GM23338 (cell line): ENCODE data around the gene C20orf173. TPM values are rescaled to one million over a fixed set of nuclear protein-coding genes. Genes with fewer than 3 reads are reported as not detected.

ENCODE experiments used
- ATAC-seq: fragments of 200-7000 bp; cut with Tn5 transposase; 3 replicates; pipeline ENCODE4 v1.9.1; 2020
- DNase-seq: peaks from one replicate; pipeline ENCODE4 v3.0.0-alpha.2; 2015; ENCODE audit warnings: low spot score
- H2AFZ ChIP-seq: fragments of 200-600 bp; sonication (generic); 2 replicates; pipeline ENCODE4 v1.8.0; 2016; ENCODE audit warnings: antibody characterized with exemption, mild to moderate bottlenecking, moderate library complexity
- H3F3A ChIP-seq: fragments of 200-600 bp; sonication (generic); replicated peaks from 2 replicates; pipeline ENCODE4 v1.8.0; 2017; ENCODE audit warnings: antibody characterized with exemption, mixed run types, low read depth
- H3K27ac ChIP-seq: fragments of 200-600 bp; sonication (generic); 2 replicates; pipeline ENCODE4 v1.6.1; 2016; ENCODE audit warnings: low read depth
- H3K27me3 ChIP-seq: fragments of 200-600 bp; sonication (generic); 2 replicates; pipeline ENCODE4 v1.8.0; 2016; ENCODE audit warnings: mild to moderate bottlenecking, mixed run types, moderate library complexity; ENCODE audit not compliant: insufficient read depth
- H3K36me3 ChIP-seq: fragments of 200-600 bp; sonication (generic); 2 replicates; pipeline ENCODE4 v1.8.0; 2016; ENCODE audit warnings: mild to moderate bottlenecking; ENCODE audit not compliant: insufficient read depth
- H3K4me1 ChIP-seq: fragments of 200-600 bp; sonication (generic); 2 replicates; pipeline ENCODE4 v1.8.0; 2016; ENCODE audit warnings: mild to moderate bottlenecking, moderate library complexity; ENCODE audit not compliant: insufficient read depth
- H3K4me2 ChIP-seq: fragments of 200-600 bp; sonication (generic); 2 replicates; pipeline ENCODE4 v1.7.1; 2017; ENCODE audit warnings: mixed run types
- H3K4me3 ChIP-seq: fragments of 200-600 bp; sonication (generic); 2 replicates; pipeline ENCODE4 v1.6.1; 2016; ENCODE audit warnings: mixed run types
- H3K79me2 ChIP-seq: fragments of 200-600 bp; sonication (generic); replicated peaks from 2 replicates; pipeline ENCODE4 v1.8.0; 2017; ENCODE audit warnings: mild to moderate bottlenecking; ENCODE audit not compliant: insufficient read depth
- H3K9me2 ChIP-seq: fragments of 200-600 bp; sonication (generic); 2 replicates; pipeline ENCODE4 v1.8.0; 2017; ENCODE audit not compliant: insufficient read depth
- H4K20me1 ChIP-seq: fragments of 200-600 bp; sonication (generic); replicated peaks from 2 replicates; pipeline ENCODE4 v1.8.0; 2017; ENCODE audit warnings: mild to moderate bottlenecking; ENCODE audit not compliant: insufficient read depth
- H3K27ac Mint-ChIP-seq: 2 replicates; pipeline ENCODE4 v1.8.0; 2020; ENCODE audit warnings: inconsistent platforms, mild to moderate bottlenecking, moderate library complexity, mixed read lengths
- H3K27me3 Mint-ChIP-seq: 3 replicates; pipeline ENCODE4 v1.8.0; 2022; ENCODE audit warnings: low read depth, mild to moderate bottlenecking, moderate library complexity, mixed read lengths, inconsistent platforms; ENCODE audit not compliant: insufficient read depth, poor library complexity
- H3K36me3 Mint-ChIP-seq: 3 replicates; pipeline ENCODE4 v1.8.0; 2021; ENCODE audit warnings: low read depth, mild to moderate bottlenecking, inconsistent platforms, moderate library complexity, mixed read lengths
- H3K4me1 Mint-ChIP-seq: 3 replicates; pipeline ENCODE4 v1.8.0; 2020; ENCODE audit warnings: mild to moderate bottlenecking, inconsistent platforms, mixed read lengths
- H3K4me3 Mint-ChIP-seq: 3 replicates; pipeline ENCODE4 v1.8.0; 2021; ENCODE audit warnings: moderate library complexity, mild to moderate bottlenecking, inconsistent platforms, mixed read lengths
- H3K9me3 Mint-ChIP-seq: 3 replicates; pipeline ENCODE4 v1.8.0; 2020; ENCODE audit warnings: moderate library complexity, mild to moderate bottlenecking, inconsistent platforms, mixed read lengths
- CREB1 ChIP-seq: fragments of 250-450 bp; sonication (Bioruptor Pico); IDR thresholded peaks from 2 replicates; pipeline ENCODE4 v1.5.0; 2020; ENCODE audit warnings: low read depth, mild to moderate bottlenecking, moderate library complexity
- EZH2 ChIP-seq: fragments of 200-600 bp; sonication (generic); IDR thresholded peaks from one replicate; pipeline ENCODE4 v1.8.0; 2017; ENCODE audit warnings: antibody characterized with exemption, mild to moderate bottlenecking, low read depth; ENCODE audit not compliant: unreplicated experiment
- EZH2phosphoT487 ChIP-seq: fragments of 200-600 bp; sonication (generic); IDR thresholded peaks from one replicate; pipeline ENCODE4 v1.8.1; 2018; ENCODE audit warnings: antibody characterized with exemption; ENCODE audit not compliant: unreplicated experiment
- JUNB ChIP-seq: IDR thresholded peaks from one replicate; pipeline ENCODE4 v1.6.1; 2016; ENCODE audit warnings: antibody characterized with exemption; ENCODE audit not compliant: unreplicated experiment
- NANOG ChIP-seq: IDR thresholded peaks from 2 replicates; pipeline ENCODE4 v1.6.1; 2016; ENCODE audit warnings: antibody characterized with exemption, borderline replicate concordance
- POLR2AphosphoS5 ChIP-seq: IDR thresholded peaks from 2 replicates; pipeline ENCODE4 v1.6.1; 2016; ENCODE audit warnings: antibody characterized with exemption, low read depth
- STAT1 ChIP-seq: IDR thresholded peaks from one replicate; pipeline ENCODE4 v1.6.1; 2016; ENCODE audit warnings: antibody characterized with exemption; ENCODE audit not compliant: unreplicated experiment
- ZNF114 ChIP-seq: fragments of 250-450 bp; sonication (Bioruptor Pico); IDR thresholded peaks from 2 replicates; pipeline ENCODE4 v1.5.0; 2020; ENCODE audit warnings: mild to moderate bottlenecking, moderate library complexity
- ZNF331 ChIP-seq: fragments of 250-450 bp; sonication (Bioruptor Pico); IDR thresholded peaks from 2 replicates; pipeline ENCODE4 v1.5.0; 2020; ENCODE audit warnings: low read depth, mild to moderate bottlenecking, moderate library complexity
- polyA plus RNA-seq: library from polyadenylated mRNA; unstranded; fragments of >200 nt; fragmentation: Nextera tagmentation; extraction: Ambion mirVana; gene quantifications from 2 replicates; pipeline ENCODE4 v1.2.1, GENCODE V29; 2016
- total RNA-seq: library from RNA; depleted of rRNA; stranded (reverse); fragments of >200 nt; shearing (Covaris generic); gene quantifications from 2 replicates; pipeline ENCODE4 v1.2.3, GENCODE V29; 2014
- TF ChIP-seq, protein P1 (sequence below): IDR thresholded peaks from 2 replicates; pipeline ENCODE4 v1.6.1; 2016; ENCODE audit warnings: antibody characterized with exemption
- TF ChIP-seq, protein P2 (sequence below), 2 experiments: fragments of 200-600 bp in 1 of 2; sonication (generic) in 1 of 2; conservative IDR thresholded peaks; 2 replicates each; pipeline versions ENCODE4 v1.5.1 to v1.6.1; 2016 to 2017; ENCODE audit warnings: antibody characterized with exemption in 2 of 2, low read depth in 2 of 2, mild to moderate bottlenecking in 2 of 2, moderate library complexity in 1 of 2
- TF ChIP-seq, protein P3 (sequence below): fragments of 250-450 bp; sonication (Bioruptor Pico); IDR thresholded peaks from 2 replicates; pipeline ENCODE4 v1.5.0; 2020; ENCODE audit warnings: mild to moderate bottlenecking, moderate library complexity
- TF ChIP-seq, protein P4 (sequence below): IDR thresholded peaks from one replicate; pipeline ENCODE4 v1.6.1; 2018; ENCODE audit warnings: antibody characterized with exemption; ENCODE audit not compliant: unreplicated experiment

Gene C20orf173
- total and polyA plus RNA-seq, 2 experiments from 2014 or later, result not detected

DNA sequence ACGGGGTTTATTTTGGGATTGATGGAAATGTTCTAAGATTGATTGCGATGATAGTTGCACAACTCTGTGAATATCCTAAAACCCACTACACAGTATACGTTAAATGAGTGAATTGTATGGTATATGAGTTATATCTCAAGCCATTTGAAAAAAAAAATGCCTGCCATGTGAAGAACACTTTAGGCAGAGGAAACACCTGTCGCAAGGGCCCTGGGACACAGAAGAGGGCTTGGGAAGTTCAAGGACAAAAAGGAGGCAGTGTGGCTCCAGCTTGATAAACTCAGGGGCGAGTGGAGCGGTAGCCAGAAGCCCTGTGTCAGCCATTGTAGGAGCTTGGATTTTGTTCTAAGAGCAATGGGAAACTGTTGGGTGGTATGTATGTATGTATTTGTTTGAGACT, 37.1 kb downstream of the C20orf173 start:
- Mint-ChIP-seq H3K36me3 (peaks cover 64% of the 10 kb centered on the region), H3K4me1 (no peaks in the 10 kb centered on the region), H3K27me3 (peaks cover 6% of the 10 kb centered on the region), H3K9me3 (no peaks in the 10 kb centered on the region), H3K4me3 (no peak overlapping the region), H3K27ac (no peak overlapping the region)
- Histone ChIP-seq H3K36me3 (peaks cover 15% of the 10 kb centered on the region; the same call in 1 of the 2 replicates), H3K9me2 (no peaks in the 10 kb centered on the region), H3K4me1 (no peaks in the 10 kb centered on the region), H3K27ac (no peak overlapping the region), H3K79me2 (no peaks in the 10 kb centered on the region), H3K4me3 (no peak overlapping the region), H4K20me1 (no peaks in the 10 kb centered on the region), H3K27me3 (no peaks in the 10 kb centered on the region), H2AFZ (no peak overlapping the region), H3K4me2 (no peak overlapping the region), H3F3A (no peaks in the 10 kb centered on the region)
- DNase-seq (no peak), ATAC-seq (no peak)
- TF ChIP-seq, protein P1, sequence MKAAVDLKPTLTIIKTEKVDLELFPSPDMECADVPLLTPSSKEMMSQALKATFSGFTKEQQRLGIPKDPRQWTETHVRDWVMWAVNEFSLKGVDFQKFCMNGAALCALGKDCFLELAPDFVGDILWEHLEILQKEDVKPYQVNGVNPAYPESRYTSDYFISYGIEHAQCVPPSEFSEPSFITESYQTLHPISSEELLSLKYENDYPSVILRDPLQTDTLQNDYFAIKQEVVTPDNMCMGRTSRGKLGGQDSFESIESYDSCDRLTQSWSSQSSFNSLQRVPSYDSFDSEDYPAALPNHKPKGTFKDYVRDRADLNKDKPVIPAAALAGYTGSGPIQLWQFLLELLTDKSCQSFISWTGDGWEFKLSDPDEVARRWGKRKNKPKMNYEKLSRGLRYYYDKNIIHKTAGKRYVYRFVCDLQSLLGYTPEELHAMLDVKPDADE, result no peak
- TF ChIP-seq, protein P2, sequence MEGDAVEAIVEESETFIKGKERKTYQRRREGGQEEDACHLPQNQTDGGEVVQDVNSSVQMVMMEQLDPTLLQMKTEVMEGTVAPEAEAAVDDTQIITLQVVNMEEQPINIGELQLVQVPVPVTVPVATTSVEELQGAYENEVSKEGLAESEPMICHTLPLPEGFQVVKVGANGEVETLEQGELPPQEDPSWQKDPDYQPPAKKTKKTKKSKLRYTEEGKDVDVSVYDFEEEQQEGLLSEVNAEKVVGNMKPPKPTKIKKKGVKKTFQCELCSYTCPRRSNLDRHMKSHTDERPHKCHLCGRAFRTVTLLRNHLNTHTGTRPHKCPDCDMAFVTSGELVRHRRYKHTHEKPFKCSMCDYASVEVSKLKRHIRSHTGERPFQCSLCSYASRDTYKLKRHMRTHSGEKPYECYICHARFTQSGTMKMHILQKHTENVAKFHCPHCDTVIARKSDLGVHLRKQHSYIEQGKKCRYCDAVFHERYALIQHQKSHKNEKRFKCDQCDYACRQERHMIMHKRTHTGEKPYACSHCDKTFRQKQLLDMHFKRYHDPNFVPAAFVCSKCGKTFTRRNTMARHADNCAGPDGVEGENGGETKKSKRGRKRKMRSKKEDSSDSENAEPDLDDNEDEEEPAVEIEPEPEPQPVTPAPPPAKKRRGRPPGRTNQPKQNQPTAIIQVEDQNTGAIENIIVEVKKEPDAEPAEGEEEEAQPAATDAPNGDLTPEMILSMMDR (conservative IDR thresholded peaks at IDR 0.05; ENCODE audit: low read depth in 2 of 2), result no peak
- TF ChIP-seq, protein P3, sequence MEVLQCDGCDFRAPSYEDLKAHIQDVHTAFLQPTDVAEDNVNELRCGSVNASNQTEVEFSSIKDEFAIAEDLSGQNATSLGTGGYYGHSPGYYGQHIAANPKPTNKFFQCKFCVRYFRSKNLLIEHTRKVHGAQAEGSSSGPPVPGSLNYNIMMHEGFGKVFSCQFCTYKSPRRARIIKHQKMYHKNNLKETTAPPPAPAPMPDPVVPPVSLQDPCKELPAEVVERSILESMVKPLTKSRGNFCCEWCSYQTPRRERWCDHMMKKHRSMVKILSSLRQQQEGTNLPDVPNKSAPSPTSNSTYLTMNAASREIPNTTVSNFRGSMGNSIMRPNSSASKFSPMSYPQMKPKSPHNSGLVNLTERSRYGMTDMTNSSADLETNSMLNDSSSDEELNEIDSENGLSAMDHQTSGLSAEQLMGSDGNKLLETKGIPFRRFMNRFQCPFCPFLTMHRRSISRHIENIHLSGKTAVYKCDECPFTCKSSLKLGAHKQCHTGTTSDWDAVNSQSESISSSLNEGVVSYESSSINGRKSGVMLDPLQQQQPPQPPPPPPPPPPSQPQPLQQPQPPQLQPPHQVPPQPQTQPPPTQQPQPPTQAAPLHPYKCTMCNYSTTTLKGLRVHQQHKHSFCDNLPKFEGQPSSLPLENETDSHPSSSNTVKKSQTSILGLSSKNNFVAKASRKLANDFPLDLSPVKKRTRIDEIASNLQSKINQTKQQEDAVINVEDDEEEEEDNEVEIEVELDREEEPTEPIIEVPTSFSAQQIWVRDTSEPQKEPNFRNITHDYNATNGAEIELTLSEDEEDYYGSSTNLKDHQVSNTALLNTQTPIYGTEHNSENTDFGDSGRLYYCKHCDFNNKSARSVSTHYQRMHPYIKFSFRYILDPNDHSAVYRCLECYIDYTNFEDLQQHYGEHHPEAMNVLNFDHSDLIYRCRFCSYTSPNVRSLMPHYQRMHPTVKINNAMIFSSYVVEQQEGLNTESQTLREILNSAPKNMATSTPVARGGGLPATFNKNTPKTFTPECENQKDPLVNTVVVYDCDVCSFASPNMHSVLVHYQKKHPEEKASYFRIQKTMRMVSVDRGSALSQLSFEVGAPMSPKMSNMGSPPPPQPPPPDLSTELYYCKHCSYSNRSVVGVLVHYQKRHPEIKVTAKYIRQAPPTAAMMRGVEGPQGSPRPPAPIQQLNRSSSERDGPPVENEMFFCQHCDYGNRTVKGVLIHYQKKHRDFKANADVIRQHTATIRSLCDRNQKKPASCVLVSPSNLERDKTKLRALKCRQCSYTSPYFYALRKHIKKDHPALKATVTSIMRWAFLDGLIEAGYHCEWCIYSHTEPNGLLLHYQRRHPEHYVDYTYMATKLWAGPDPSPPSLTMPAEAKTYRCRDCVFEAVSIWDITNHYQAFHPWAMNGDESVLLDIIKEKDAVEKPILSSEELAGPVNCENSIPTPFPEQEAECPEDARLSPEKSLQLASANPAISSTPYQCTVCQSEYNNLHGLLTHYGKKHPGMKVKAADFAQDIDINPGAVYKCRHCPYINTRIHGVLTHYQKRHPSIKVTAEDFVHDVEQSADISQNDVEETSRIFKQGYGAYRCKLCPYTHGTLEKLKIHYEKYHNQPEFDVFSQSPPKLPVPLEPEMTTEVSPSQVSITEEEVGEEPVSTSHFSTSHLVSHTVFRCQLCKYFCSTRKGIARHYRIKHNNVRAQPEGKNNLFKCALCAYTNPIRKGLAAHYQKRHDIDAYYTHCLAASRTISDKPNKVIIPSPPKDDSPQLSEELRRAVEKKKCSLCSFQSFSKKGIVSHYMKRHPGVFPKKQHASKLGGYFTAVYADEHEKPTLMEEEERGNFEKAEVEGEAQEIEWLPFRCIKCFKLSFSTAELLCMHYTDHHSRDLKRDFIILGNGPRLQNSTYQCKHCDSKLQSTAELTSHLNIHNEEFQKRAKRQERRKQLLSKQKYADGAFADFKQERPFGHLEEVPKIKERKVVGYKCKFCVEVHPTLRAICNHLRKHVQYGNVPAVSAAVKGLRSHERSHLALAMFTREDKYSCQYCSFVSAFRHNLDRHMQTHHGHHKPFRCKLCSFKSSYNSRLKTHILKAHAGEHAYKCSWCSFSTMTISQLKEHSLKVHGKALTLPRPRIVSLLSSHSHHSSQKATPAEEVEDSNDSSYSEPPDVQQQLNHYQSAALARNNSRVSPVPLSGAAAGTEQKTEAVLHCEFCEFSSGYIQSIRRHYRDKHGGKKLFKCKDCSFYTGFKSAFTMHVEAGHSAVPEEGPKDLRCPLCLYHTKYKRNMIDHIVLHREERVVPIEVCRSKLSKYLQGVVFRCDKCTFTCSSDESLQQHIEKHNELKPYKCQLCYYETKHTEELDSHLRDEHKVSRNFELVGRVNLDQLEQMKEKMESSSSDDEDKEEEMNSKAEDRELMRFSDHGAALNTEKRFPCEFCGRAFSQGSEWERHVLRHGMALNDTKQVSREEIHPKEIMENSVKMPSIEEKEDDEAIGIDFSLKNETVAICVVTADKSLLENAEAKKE, result no peak
- TF ChIP-seq STAT1, result no peak
- no peak for TF ChIP-seq ZNF114 (CRISPR knock-in tag)
- TF ChIP-seq, protein P4, sequence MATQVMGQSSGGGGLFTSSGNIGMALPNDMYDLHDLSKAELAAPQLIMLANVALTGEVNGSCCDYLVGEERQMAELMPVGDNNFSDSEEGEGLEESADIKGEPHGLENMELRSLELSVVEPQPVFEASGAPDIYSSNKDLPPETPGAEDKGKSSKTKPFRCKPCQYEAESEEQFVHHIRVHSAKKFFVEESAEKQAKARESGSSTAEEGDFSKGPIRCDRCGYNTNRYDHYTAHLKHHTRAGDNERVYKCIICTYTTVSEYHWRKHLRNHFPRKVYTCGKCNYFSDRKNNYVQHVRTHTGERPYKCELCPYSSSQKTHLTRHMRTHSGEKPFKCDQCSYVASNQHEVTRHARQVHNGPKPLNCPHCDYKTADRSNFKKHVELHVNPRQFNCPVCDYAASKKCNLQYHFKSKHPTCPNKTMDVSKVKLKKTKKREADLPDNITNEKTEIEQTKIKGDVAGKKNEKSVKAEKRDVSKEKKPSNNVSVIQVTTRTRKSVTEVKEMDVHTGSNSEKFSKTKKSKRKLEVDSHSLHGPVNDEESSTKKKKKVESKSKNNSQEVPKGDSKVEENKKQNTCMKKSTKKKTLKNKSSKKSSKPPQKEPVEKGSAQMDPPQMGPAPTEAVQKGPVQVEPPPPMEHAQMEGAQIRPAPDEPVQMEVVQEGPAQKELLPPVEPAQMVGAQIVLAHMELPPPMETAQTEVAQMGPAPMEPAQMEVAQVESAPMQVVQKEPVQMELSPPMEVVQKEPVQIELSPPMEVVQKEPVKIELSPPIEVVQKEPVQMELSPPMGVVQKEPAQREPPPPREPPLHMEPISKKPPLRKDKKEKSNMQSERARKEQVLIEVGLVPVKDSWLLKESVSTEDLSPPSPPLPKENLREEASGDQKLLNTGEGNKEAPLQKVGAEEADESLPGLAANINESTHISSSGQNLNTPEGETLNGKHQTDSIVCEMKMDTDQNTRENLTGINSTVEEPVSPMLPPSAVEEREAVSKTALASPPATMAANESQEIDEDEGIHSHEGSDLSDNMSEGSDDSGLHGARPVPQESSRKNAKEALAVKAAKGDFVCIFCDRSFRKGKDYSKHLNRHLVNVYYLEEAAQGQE, result no peak
- TF ChIP-seq ZNF331, result no peak
- TF ChIP-seq JUNB, result no peak
- no peak for TF ChIP-seq POLR2AphosphoS5
- TF ChIP-seq EZH2, result no peak
- no peak for TF ChIP-seq CREB1
- TF ChIP-seq NANOG, result no peak
- TF ChIP-seq EZH2phosphoT487, result no peak
